Osteoblast (primary cell): ENCODE results near the gene SMPD3. TPM values are rescaled to one million over a fixed set of nuclear protein-coding genes. Genes with fewer than 3 reads are reported as not detected.
A peak's percentile ranks its signal among the peaks of the same experiment; 100 is the strongest.

Source experiments
- DNase-seq: peaks from one replicate; pipeline ENCODE4 v3.0.0; 2011; ENCODE audit warnings: low spot score, mixed read lengths; ENCODE audit not compliant: insufficient read length; ENCODE audit errors: missing footprints
- H2AFZ ChIP-seq: 2 replicates; pipeline ENCODE4 v1.6.0; 2011; ENCODE audit warnings: mild to moderate bottlenecking, low read length
- H3K27ac ChIP-seq: 2 replicates; pipeline ENCODE4 v1.5.1; 2011; ENCODE audit warnings: mild to moderate bottlenecking, low read depth, low read length, moderate library complexity
- H3K27me3 ChIP-seq: 2 replicates; pipeline ENCODE4 v1.6.0; 2012; ENCODE audit warnings: mild to moderate bottlenecking, control low read depth, inconsistent platforms, low read length, moderate library complexity; ENCODE audit not compliant: insufficient read depth
- H3K36me3 ChIP-seq: 2 replicates; pipeline ENCODE4 v1.5.1; 2011; ENCODE audit warnings: mild to moderate bottlenecking, low read length, control low read depth, moderate library complexity; ENCODE audit not compliant: insufficient read depth
- H3K4me1 ChIP-seq: 2 replicates; pipeline ENCODE4 v1.5.1; 2011; ENCODE audit warnings: mild to moderate bottlenecking, low read length, control low read depth, moderate library complexity; ENCODE audit not compliant: insufficient read depth
- H3K4me2 ChIP-seq: 2 replicates; pipeline ENCODE4 v1.6.0; 2011; ENCODE audit warnings: mild to moderate bottlenecking, low read length; ENCODE audit not compliant: insufficient read depth
- H3K4me3 ChIP-seq: fragments of 200-600 bp; sonication (generic); 3 replicates; pipeline ENCODE4 v1.5.1; 2012; ENCODE audit warnings: mild to moderate bottlenecking, low read length, inconsistent platforms; ENCODE audit not compliant: insufficient read depth
- H3K79me2 ChIP-seq: 2 replicates; pipeline ENCODE4 v1.6.0; 2012; ENCODE audit warnings: mild to moderate bottlenecking, low read length, control low read depth, inconsistent platforms; ENCODE audit not compliant: insufficient read depth
- H3K9me3 ChIP-seq: 2 replicates; pipeline ENCODE4 v1.5.1; 2011; ENCODE audit warnings: low read depth, low read length, control low read depth
- H4K20me1 ChIP-seq: 2 replicates; pipeline ENCODE4 v1.6.0; 2012; ENCODE audit warnings: mild to moderate bottlenecking, low read length, control low read depth; ENCODE audit not compliant: insufficient read depth
- CTCF ChIP-seq: IDR thresholded peaks from 2 replicates; pipeline ENCODE4 v1.5.1; 2011; ENCODE audit warnings: mild to moderate bottlenecking, low read depth, low read length, moderate library complexity; ENCODE audit errors: extremely low read depth
- total RNA-seq: library from RNA; depleted of rRNA; stranded (reverse); fragments of >200 nt; gene quantifications from 2 replicates; pipeline ENCODE4 v1.2.3, GENCODE V29; 2012

SMPD3 gene
- total RNA-seq, 1 donor, result 0.72 TPM

- Histone ChIP-seq H3K36me3 (no peaks in the 10 kb centered on the region), H2AFZ (no peak overlapping the region), H3K27me3 (peaks cover 3% of the 10 kb centered on the region), H3K79me2 (no peaks in the 10 kb centered on the region), H3K4me3 (no peak overlapping the region), H3K27ac (no peak overlapping the region), H4K20me1 (no peaks in the 10 kb centered on the region), H3K4me1 (no peaks in the 10 kb centered on the region), H3K9me3 (no peaks in the 10 kb centered on the region), H3K4me2 (no peak overlapping the region)
- no peak for TF ChIP-seq CTCF
- peak; percentile 44 for DNase-seq
These were observed 76.5 kb downstream of the SMPD3 start for GRCh38 chr16:68371706-68372380.

GRCh38 chr16:68371276-68371651 is 77.0 kb downstream of the SMPD3 start:
- H3K4me2 ChIP-seq, result no peak overlapping the region
- H3K27me3 ChIP-seq, result peaks cover 3% of the 10 kb centered on the region
- H3K4me1 ChIP-seq, result no peaks in the 10 kb centered on the region
- H3K9me3 ChIP-seq, result no peaks in the 10 kb centered on the region
- H3K36me3 ChIP-seq, result no peaks in the 10 kb centered on the region
- H4K20me1 ChIP-seq, result no peaks in the 10 kb centered on the region
- TF ChIP-seq CTCF, result no peak
- H3K4me3 ChIP-seq, result no peak overlapping the region
- H2AFZ ChIP-seq, result no peak overlapping the region
- no peaks in the 10 kb centered on the region for H3K79me2 ChIP-seq
- H3K27ac ChIP-seq, result no peak overlapping the region
- peak; percentile 59 for DNase-seq

- H2AFZ ChIP-seq, result no peak overlapping the region
- no peak overlapping the region for H3K4me2 ChIP-seq
- H3K4me3 ChIP-seq, result no peak overlapping the region
- TF ChIP-seq CTCF, result no peak
- peak; percentile 14 for DNase-seq
- H3K79me2 ChIP-seq, result no peaks in the 10 kb centered on the region
- H4K20me1 ChIP-seq, result no peaks in the 10 kb centered on the region
- no peak overlapping the region for H3K27ac ChIP-seq
- no peaks in the 10 kb centered on the region for H3K36me3 ChIP-seq
- H3K27me3 ChIP-seq, result peaks cover 3% of the 10 kb centered on the region
- no peaks in the 10 kb centered on the region for H3K4me1 ChIP-seq
- H3K9me3 ChIP-seq, result no peaks in the 10 kb centered on the region
These were observed 77.6 kb downstream of the SMPD3 start for GRCh38 chr16:68370581-68371275.

GRCh38 chr16:68369697-68370580 is 78.4 kb downstream of the SMPD3 start:
- peaks cover 3% of the 10 kb centered on the region for H3K4me1 ChIP-seq
- DNase-seq, result peak; percentile 83
- no peaks in the 10 kb centered on the region for H3K9me3 ChIP-seq
- no peak overlapping the region for H3K27ac ChIP-seq
- no peak overlapping the region for H3K4me2 ChIP-seq
- TF ChIP-seq CTCF, result no peak
- H2AFZ ChIP-seq, result no peak overlapping the region
- H3K27me3 ChIP-seq, result peaks cover 3% of the 10 kb centered on the region
- no peaks in the 10 kb centered on the region for H3K79me2 ChIP-seq
- H3K36me3 ChIP-seq, result no peaks in the 10 kb centered on the region
- no peaks in the 10 kb centered on the region for H4K20me1 ChIP-seq
- H3K4me3 ChIP-seq, result no peak overlapping the region
